CD4-positive, CD25-positive, alpha-beta regulatory T cell (primary cell): Measurements from ENCODE around the gene PHF12. TPM values are rescaled to one million over a fixed set of nuclear protein-coding genes. Genes with fewer than 3 reads are reported as not detected.
A peak's percentile ranks its signal among the peaks of the same experiment; 100 is the strongest.

Experiments
- ATAC-seq, 2 donors: fragments of 150-1000 bp; cut with Tn5 transposase; one replicate each; pipeline ENCODE4 v1.10.0; 2021; ENCODE audit warnings: low read depth in 2 of 2, moderate number of reproducible peaks in 2 of 2, moderate library complexity in 1 of 2
- DNase-seq, 3 donors: peaks; one replicate each; pipeline versions ENCODE4 v3.0.0 to v3.0.0-alpha.2; 2012 to 2022; ENCODE audit warnings: mixed read lengths in 1 of 3
- H3K27ac ChIP-seq: one replicate; pipeline ENCODE4 v1.7.0; 2013; ENCODE audit warnings: mild to moderate bottlenecking, low read length; ENCODE audit not compliant: insufficient read depth, poor library complexity, severe bottlenecking
- H3K27me3 ChIP-seq: one replicate; pipeline ENCODE4 v1.7.0; 2013; ENCODE audit warnings: low read length; ENCODE audit not compliant: control insufficient read depth, insufficient read depth
- H3K36me3 ChIP-seq: one replicate; pipeline ENCODE4 v1.7.0; 2013; ENCODE audit warnings: mild to moderate bottlenecking, low read length, moderate library complexity; ENCODE audit not compliant: control insufficient read depth, insufficient read depth
- H3K4me1 ChIP-seq: 2 replicates; pipeline ENCODE4 v1.7.0; 2013; ENCODE audit warnings: mild to moderate bottlenecking, low read length; ENCODE audit not compliant: insufficient read depth, control insufficient read depth, poor library complexity, severe bottlenecking
- H3K4me3 ChIP-seq: one replicate; pipeline ENCODE4 v1.7.0; 2013; ENCODE audit warnings: low read depth, mild to moderate bottlenecking, low read length, moderate library complexity
- H3K9me3 ChIP-seq, 2 experiments: 1 replicate in 1 of 2; 2 replicates in 1 of 2; pipeline ENCODE4 v1.7.0; 2013; ENCODE audit warnings: low read length in 2 of 2, mild to moderate bottlenecking in 1 of 2, moderate library complexity in 1 of 2; ENCODE audit not compliant: control insufficient read depth in 2 of 2
- H3K27ac Mint-ChIP-seq, 3 donors: one replicate each; pipeline ENCODE4 v1.8.0; 2020 to 2022; ENCODE audit warnings: mild to moderate bottlenecking in 3 of 3, mixed read lengths in 3 of 3, moderate library complexity in 2 of 3
- H3K27me3 Mint-ChIP-seq: one replicate; pipeline ENCODE4 v1.8.0; 2022; ENCODE audit warnings: mild to moderate bottlenecking, mixed read lengths
- H3K36me3 Mint-ChIP-seq: one replicate; pipeline ENCODE4 v1.8.0; 2020; ENCODE audit warnings: mixed read lengths
- H3K4me1 Mint-ChIP-seq, 4 donors: one replicate each; pipeline ENCODE4 v1.8.0; 2020 to 2022; ENCODE audit warnings: mixed read lengths in 4 of 4, mild to moderate bottlenecking in 1 of 4
- H3K4me3 Mint-ChIP-seq, 4 donors: one replicate each; pipeline ENCODE4 v1.8.0; 2020 to 2022; ENCODE audit warnings: mild to moderate bottlenecking in 4 of 4, mixed read lengths in 4 of 4, moderate library complexity in 3 of 4
- H3K9me3 Mint-ChIP-seq, 7 donors: one replicate each; pipeline ENCODE4 v1.8.0; 2020 to 2022; ENCODE audit warnings: mixed read lengths in 7 of 7, mild to moderate bottlenecking in 3 of 7, moderate library complexity in 2 of 7
- polyA plus RNA-seq, 4 donors: library from polyadenylated mRNA; unstranded; fragments of 300-500 nt; fragmentation: Illumina TruSeq; gene quantifications; one replicate each; pipeline ENCODE4 v1.2.3, GENCODE V29; 2021
- total RNA-seq: library from RNA; stranded (reverse); gene quantifications from one replicate; pipeline ENCODE4 v1.2.3, GENCODE V29; 2022

The PHF12 gene
- total and polyA plus RNA-seq, 5 donors from 2014 or later: 5.4 to 200 (median 6.2) TPM

GRCh38 chr17:28920201-28920600, 31.1 kb downstream of the PHF12 start:
- H3K4me1 ChIP-seq: peaks cover 12% of the 10 kb centered on the region
- H3K4me3 Mint-ChIP-seq: no peak overlapping the region
- DNase-seq (no peak), ATAC-seq (no peak)
- H3K36me3 Mint-ChIP-seq: peaks cover 64% of the 10 kb centered on the region
- no peaks in the 10 kb centered on the region for H3K9me3 ChIP-seq
- H3K4me1 Mint-ChIP-seq: peaks cover 9 to 35% (median 26%) of the 10 kb centered on the region in 4 donors
- H3K4me3 ChIP-seq: no peak overlapping the region
- no peaks in the 10 kb centered on the region for H3K9me3 Mint-ChIP-seq
- no peaks in the 10 kb centered on the region for H3K27me3 ChIP-seq
- peaks cover 90% of the 10 kb centered on the region for H3K36me3 ChIP-seq
- H3K27me3 Mint-ChIP-seq: no peaks in the 10 kb centered on the region
- no peak overlapping the region for H3K27ac ChIP-seq
- peak overlapping the region; percentile 23 to 92 (median 46) for H3K27ac Mint-ChIP-seq

GRCh38 chr17:28918295-28918694, 33.0 kb downstream of the PHF12 start:
- Histone ChIP-seq H3K4me3 (no peak overlapping the region), H3K4me1 (no peaks in the 10 kb centered on the region), H3K9me3 (no peaks in the 10 kb centered on the region), H3K27me3 (no peaks in the 10 kb centered on the region), H3K27ac (no peak overlapping the region), H3K36me3 (peaks cover 91% of the 10 kb centered on the region)
- Mint-ChIP-seq H3K9me3 (no peaks in the 10 kb centered on the region), H3K27me3 (no peaks in the 10 kb centered on the region), H3K4me3 (no peak overlapping the region), H3K27ac (peak overlapping the region in 2 of 3 donors; percentile 53 to 55), H3K4me1 (peaks cover 11 to 20% (median 16%) of the 10 kb centered on the region in 4 donors), H3K36me3 (peaks cover 64% of the 10 kb centered on the region)
- ATAC-seq: no peak
- no peak for DNase-seq

GRCh38 chr17:28917465-28917864, 33.9 kb downstream of the PHF12 start:
- ATAC-seq (no peak), DNase-seq (no peak)
- H3K36me3 ChIP-seq: peaks cover 92% of the 10 kb centered on the region
- Mint-ChIP-seq H3K9me3 (no peaks in the 10 kb centered on the region), H3K36me3 (peaks cover 63% of the 10 kb centered on the region), H3K4me3 (no peak overlapping the region), H3K4me1 (peaks cover 11 to 14% (median 11%) of the 10 kb centered on the region in 4 donors), H3K27ac (peak overlapping the region in 2 of 3 donors; percentile 31 to 86), H3K27me3 (no peaks in the 10 kb centered on the region)
- H3K27me3 ChIP-seq: no peaks in the 10 kb centered on the region
- H3K4me3 ChIP-seq: no peak overlapping the region
- no peaks in the 10 kb centered on the region for H3K9me3 ChIP-seq
- peak overlapping the region; percentile 41 for H3K27ac ChIP-seq
- H3K4me1 ChIP-seq: no peaks in the 10 kb centered on the region

DNA sequence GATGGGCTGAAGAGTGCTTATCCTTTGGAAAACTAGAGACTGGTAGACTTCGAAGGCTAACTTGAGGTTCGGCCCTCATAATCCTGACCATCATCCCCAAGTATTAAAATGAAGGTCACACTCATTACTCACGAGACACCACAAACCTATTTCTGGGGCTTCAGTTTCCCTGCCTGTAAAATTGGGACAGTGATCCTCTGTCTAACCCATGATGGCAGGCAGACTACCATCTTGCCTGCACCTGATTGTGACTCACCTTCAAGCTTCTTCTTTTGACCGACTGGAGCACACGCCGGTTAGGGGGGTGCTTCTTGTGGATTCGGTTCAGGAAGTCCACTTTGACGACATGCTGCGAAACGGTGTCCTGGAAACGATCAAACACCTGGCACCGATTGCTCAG, 34.3 kb downstream of the PHF12 start:
- Mint-ChIP-seq H3K4me1 (peaks cover 9 to 13% (median 10%) of the 10 kb centered on the region in 4 donors), H3K4me3 (no peak overlapping the region), H3K9me3 (no peaks in the 10 kb centered on the region), H3K27ac (peak overlapping the region; percentile 48 to 89 (median 86)), H3K27me3 (no peaks in the 10 kb centered on the region), H3K36me3 (peaks cover 64% of the 10 kb centered on the region)
- DNase-seq (no peak), ATAC-seq (no peak)
- Histone ChIP-seq H3K27ac (no peak overlapping the region), H3K27me3 (no peaks in the 10 kb centered on the region), H3K4me1 (no peaks in the 10 kb centered on the region), H3K4me3 (no peak overlapping the region), H3K36me3 (peaks cover 92% of the 10 kb centered on the region), H3K9me3 (no peaks in the 10 kb centered on the region)

GRCh38 chr17:28916302-28916934, 34.9 kb downstream of the PHF12 start:
- Mint-ChIP-seq H3K4me1 (peaks cover 9 to 12% (median 10%) of the 10 kb centered on the region in 4 donors), H3K36me3 (peaks cover 61% of the 10 kb centered on the region), H3K27ac (peak overlapping the region in 2 of 3 donors; percentile 86 to 89), H3K27me3 (no peaks in the 10 kb centered on the region), H3K9me3 (no peaks in the 10 kb centered on the region), H3K4me3 (no peak overlapping the region)
- Histone ChIP-seq H3K4me1 (no peaks in the 10 kb centered on the region), H3K36me3 (peaks cover 92% of the 10 kb centered on the region), H3K4me3 (no peak overlapping the region), H3K27me3 (no peaks in the 10 kb centered on the region), H3K9me3 (no peaks in the 10 kb centered on the region), H3K27ac (no peak overlapping the region)
- peak; percentile 71 to 83 for ATAC-seq
- peak; percentile 27 to 60 (median 54) for DNase-seq

DNA sequence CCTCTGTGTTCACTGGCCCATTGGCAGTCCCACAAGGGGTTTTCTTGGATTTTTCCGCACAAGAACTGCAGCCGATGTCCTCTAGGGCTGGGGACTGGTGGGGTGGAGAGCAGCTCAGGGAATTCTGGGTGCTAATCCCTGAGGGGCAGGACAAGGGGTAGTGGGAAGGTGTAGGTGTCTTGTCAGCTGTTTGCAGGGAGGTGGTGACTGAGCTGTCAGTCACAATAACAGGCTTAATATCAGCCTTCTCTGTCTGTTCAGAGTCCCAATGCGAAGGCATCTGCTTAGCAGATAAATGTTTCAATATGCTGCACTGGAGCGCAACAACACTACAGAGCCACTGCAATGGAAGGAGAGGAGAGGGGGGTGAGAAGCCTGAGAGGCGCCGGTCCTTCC, 38.4 kb downstream of the PHF12 start:
- peak overlapping the region in 1 of 3 donors; percentile 11 for H3K27ac Mint-ChIP-seq
- peaks cover 93% of the 10 kb centered on the region for H3K36me3 ChIP-seq
- no peaks in the 10 kb centered on the region for H3K4me1 ChIP-seq
- H3K9me3 Mint-ChIP-seq: no peaks in the 10 kb centered on the region
- H3K4me3 ChIP-seq: no peak overlapping the region
- no peak overlapping the region for H3K4me3 Mint-ChIP-seq
- DNase-seq (no peak), ATAC-seq (no peak)
- peaks cover 63% of the 10 kb centered on the region for H3K36me3 Mint-ChIP-seq
- no peaks in the 10 kb centered on the region for H3K27me3 ChIP-seq
- no peaks in the 10 kb centered on the region for H3K9me3 ChIP-seq
- H3K27ac ChIP-seq: no peak overlapping the region
- no peaks in the 10 kb centered on the region for H3K27me3 Mint-ChIP-seq
- H3K4me1 Mint-ChIP-seq: peaks cover 7 to 11% (median 10%) of the 10 kb centered on the region in 4 donors

DNA sequence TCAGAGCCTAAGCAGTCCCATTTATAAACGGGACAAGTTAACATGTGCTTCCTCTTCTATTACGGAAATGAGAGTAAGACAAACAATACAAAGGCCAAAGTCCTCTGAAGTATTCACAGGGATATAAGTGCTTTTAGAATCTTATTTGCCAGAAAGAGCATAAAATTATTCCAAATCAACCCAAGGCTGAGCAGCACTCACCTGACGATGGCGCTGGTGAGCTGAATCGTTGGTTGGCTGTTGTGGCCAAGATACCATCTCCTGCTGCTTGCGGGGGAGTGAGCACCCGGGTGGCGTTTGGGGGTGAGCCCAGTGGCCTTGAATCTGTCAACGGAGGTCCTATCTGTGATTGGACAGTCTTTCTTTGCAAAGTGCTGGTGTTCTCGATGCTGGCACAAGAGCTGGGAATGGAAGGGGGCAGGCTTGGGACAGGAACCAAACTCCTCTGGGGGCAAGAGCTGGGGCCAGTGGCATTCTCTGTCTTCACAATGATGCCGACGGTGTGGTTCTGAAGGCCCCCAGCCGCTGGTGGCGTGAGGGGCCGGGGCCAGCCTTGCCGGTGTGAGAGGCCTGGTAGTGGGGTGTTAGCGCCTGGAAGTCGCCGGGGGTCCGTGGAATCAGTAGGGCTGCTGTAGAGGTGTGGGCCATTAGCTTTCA, 38.9 kb downstream of the PHF12 start:
- no peak overlapping the region for H3K27ac ChIP-seq
- H3K36me3 Mint-ChIP-seq: peaks cover 63% of the 10 kb centered on the region

More for the DNA sequence above, 38.9 kb downstream of the PHF12 start:
- Mint-ChIP-seq H3K27me3 (no peaks in the 10 kb centered on the region), H3K4me1 (peaks cover 7 to 11% (median 10%) of the 10 kb centered on the region in 4 donors), H3K9me3 (no peaks in the 10 kb centered on the region), H3K4me3 (no peak overlapping the region), H3K27ac (no peak overlapping the region)
- Histone ChIP-seq H3K4me3 (no peak overlapping the region), H3K36me3 (peaks cover 93% of the 10 kb centered on the region), H3K9me3 (no peaks in the 10 kb centered on the region), H3K27me3 (no peaks in the 10 kb centered on the region), H3K4me1 (no peaks in the 10 kb centered on the region)
- no peak for DNase-seq
- ATAC-seq: no peak
